Neural cell (in vitro differentiated cells): ENCODE data around the gene NDUFA8. TPM values are rescaled to one million over a fixed set of nuclear protein-coding genes. Genes with fewer than 3 reads are reported as not detected.

ENCODE experiments used
- H2AFZ ChIP-seq: fragments of 200-600, 300-800 bp; sonication (generic), shearing (Covaris generic); 2 replicates; pipeline ENCODE4 v1.6.0; 2014; ENCODE audit warnings: low read depth, mild to moderate bottlenecking, antibody characterized with exemption, low read length, moderate library complexity
- H3F3A ChIP-seq: fragments of 200-600 bp; shearing (Covaris generic); 2 replicates; pipeline ENCODE4 v1.6.1; 2016; ENCODE audit warnings: mild to moderate bottlenecking, moderate library complexity, mixed read lengths, antibody characterized with exemption, low read length; ENCODE audit not compliant: insufficient read depth, poor library complexity, severe bottlenecking
- H3K27ac ChIP-seq: fragments of 200-600, 300-800 bp; sonication (generic), shearing (Covaris generic); 2 replicates; pipeline ENCODE4 v1.5.1; 2014; ENCODE audit warnings: mild to moderate bottlenecking, low read length, moderate library complexity
- H3K27me3 ChIP-seq: fragments of 300-800, 200-600 bp; sonication (generic), shearing (Covaris generic); 2 replicates; pipeline ENCODE4 v1.6.0; 2014; ENCODE audit warnings: mild to moderate bottlenecking, low read depth, low read length, moderate library complexity; ENCODE audit not compliant: insufficient read depth
- H3K36me3 ChIP-seq: fragments of 300-800, 200-600 bp; sonication (generic), shearing (Covaris generic); 2 replicates; pipeline ENCODE4 v1.5.1; 2014; ENCODE audit warnings: mild to moderate bottlenecking, antibody characterized with exemption, low read length, moderate library complexity; ENCODE audit not compliant: insufficient read depth
- H3K4me2 ChIP-seq: fragments of 300-800, 200-600 bp; sonication (generic), shearing (Covaris generic); 2 replicates; pipeline ENCODE4 v1.6.0; 2014; ENCODE audit warnings: mild to moderate bottlenecking, low read length
- H3K4me3 ChIP-seq: fragments of 300-800, 200-600 bp; sonication (generic), shearing (Covaris generic); 2 replicates; pipeline ENCODE4 v1.5.1; 2014; ENCODE audit warnings: mild to moderate bottlenecking, low read length, moderate library complexity
- H3K79me2 ChIP-seq: fragments of 200-600 bp; shearing (Covaris generic); replicated peaks from 2 replicates; pipeline ENCODE4 v1.6.0; 2014; ENCODE audit warnings: mild to moderate bottlenecking, low read length, moderate library complexity; ENCODE audit not compliant: insufficient read depth
- H3K9ac ChIP-seq: fragments of 300-800, 200-600 bp; sonication (generic), shearing (Covaris generic); 2 replicates; pipeline ENCODE4 v1.6.1; 2016; ENCODE audit warnings: mild to moderate bottlenecking, low read length, mixed read lengths
- H3K9me2 ChIP-seq: fragments of 200-600 bp; shearing (Covaris generic); 2 replicates; pipeline ENCODE4 v1.6.1; 2016; ENCODE audit warnings: mild to moderate bottlenecking, low read length, mixed read lengths; ENCODE audit not compliant: insufficient read depth
- H3K9me3 ChIP-seq: fragments of 200-600, 300-800 bp; sonication (generic), shearing (Covaris generic); 2 replicates; pipeline ENCODE4 v1.6.1; 2016; ENCODE audit warnings: mild to moderate bottlenecking, mixed run types, low read length, moderate library complexity, mixed read lengths
- H4K20me1 ChIP-seq: fragments of 200-600 bp; shearing (Covaris generic); 2 replicates; pipeline ENCODE4 v1.6.1; 2016; ENCODE audit warnings: mild to moderate bottlenecking, mixed run types; ENCODE audit not compliant: insufficient read depth
- CTCF ChIP-seq: fragments of 450-650 bp; IDR thresholded peaks from 2 replicates; pipeline ENCODE4 v1.5.1; 2014; ENCODE audit warnings: antibody characterized with exemption, mild to moderate bottlenecking, moderate library complexity; ENCODE audit not compliant: poor library complexity, severe bottlenecking
- EP300 ChIP-seq: fragments of 450-650 bp; conservative IDR thresholded peaks from 2 replicates; pipeline ENCODE4 v1.6.1; 2014; ENCODE audit warnings: antibody characterized with exemption, mild to moderate bottlenecking, moderate library complexity; ENCODE audit not compliant: poor library complexity, severe bottlenecking
- EZH2 ChIP-seq: fragments of 200-600, 300-800 bp; shearing (Covaris generic), sonication (generic); IDR thresholded peaks from 2 replicates; pipeline ENCODE4 v1.6.1; 2014; ENCODE audit warnings: antibody characterized with exemption, low read length, borderline replicate concordance, mild to moderate bottlenecking; ENCODE audit not compliant: insufficient read depth, poor library complexity, severe bottlenecking
- MXI1 ChIP-seq: fragments of 450-650 bp; conservative IDR thresholded peaks from 2 replicates; pipeline ENCODE4 v1.6.1; 2014; ENCODE audit warnings: antibody characterized with exemption, mild to moderate bottlenecking; ENCODE audit not compliant: poor library complexity, severe bottlenecking
- POLR2AphosphoS5 ChIP-seq: IDR thresholded peaks from 2 replicates; pipeline ENCODE4 v1.6.1; 2012
- RAD21 ChIP-seq: fragments of 450-650 bp; conservative IDR thresholded peaks from 2 replicates; pipeline ENCODE4 v1.6.1; 2014; ENCODE audit warnings: antibody characterized with exemption, mild to moderate bottlenecking, moderate library complexity
- REST ChIP-seq: IDR thresholded peaks from 2 replicates; pipeline ENCODE4 v1.6.1; 2012; ENCODE audit warnings: borderline replicate concordance
- SMC3 ChIP-seq: fragments of 450-650 bp; conservative IDR thresholded peaks from 2 replicates; pipeline ENCODE4 v1.6.1; 2014; ENCODE audit warnings: antibody characterized with exemption, mild to moderate bottlenecking, moderate library complexity; ENCODE audit not compliant: poor library complexity
- TAF1 ChIP-seq: IDR thresholded peaks from 2 replicates; pipeline ENCODE4 v1.6.1; 2012; ENCODE audit warnings: low read depth
- polyA plus RNA-seq: library from polyadenylated mRNA; depleted of rRNA; stranded (reverse); fragments of >200 nt; gene quantifications from 2 replicates; pipeline ENCODE4 v1.2.3, GENCODE V29; 2014

Gene NDUFA8
- polyA plus RNA-seq, 1 donor from 2014 or later, result 65.0 TPM

GRCh38 chr9:122206118-122207046 lies 46.8 kb upstream of the NDUFA8 start:
- Histone ChIP-seq H3K4me3 (no peak overlapping the region), H3K9me2 (no peaks in the 10 kb centered on the region), H2AFZ (no peak overlapping the region), H3K4me2 (no peak overlapping the region), H3F3A (no peaks in the 10 kb centered on the region), H3K79me2 (no peaks in the 10 kb centered on the region), H4K20me1 (no peaks in the 10 kb centered on the region), H3K9me3 (no peaks in the 10 kb centered on the region), H3K9ac (no peak overlapping the region), H3K27ac (no peak overlapping the region), H3K36me3 (no peaks in the 10 kb centered on the region), H3K27me3 (peaks cover 19% of the 10 kb centered on the region)
- TF ChIP-seq EP300 (no peak), RAD21 (no peak)

GRCh38 chr9:122205176-122205575 lies 45.6 kb upstream of the NDUFA8 start:
- H2AFZ ChIP-seq, result no peak overlapping the region
- H3K27ac ChIP-seq, result no peak overlapping the region
- no peaks in the 10 kb centered on the region for H3K9me3 ChIP-seq
- no peak overlapping the region for H3K4me3 ChIP-seq
- no peak for TF ChIP-seq EP300
- TF ChIP-seq MXI1, result no peak
- peaks cover 8% of the 10 kb centered on the region for H3K27me3 ChIP-seq
- H3K79me2 ChIP-seq, result no peaks in the 10 kb centered on the region
- H3F3A ChIP-seq, result no peaks in the 10 kb centered on the region
- no peaks in the 10 kb centered on the region for H4K20me1 ChIP-seq
- H3K9ac ChIP-seq, result no peak overlapping the region
- H3K36me3 ChIP-seq, result no peaks in the 10 kb centered on the region
- H3K4me2 ChIP-seq, result no peak overlapping the region
- no peaks in the 10 kb centered on the region for H3K9me2 ChIP-seq

- Histone ChIP-seq H3K27me3 (peaks cover 8% of the 10 kb centered on the region), H4K20me1 (no peaks in the 10 kb centered on the region), H3K9me3 (no peaks in the 10 kb centered on the region), H3F3A (no peaks in the 10 kb centered on the region), H2AFZ (no peak overlapping the region), H3K36me3 (no peaks in the 10 kb centered on the region), H3K9ac (no peak overlapping the region), H3K4me2 (no peak overlapping the region), H3K4me3 (no peak overlapping the region), H3K79me2 (no peaks in the 10 kb centered on the region), H3K9me2 (no peaks in the 10 kb centered on the region), H3K27ac (no peak overlapping the region)
- TF ChIP-seq REST (no peak), EZH2 (no peak), MXI1 (no peak), TAF1 (no peak), CTCF (no peak), RAD21 (no peak), EP300 (no peak), SMC3 (no peak), POLR2AphosphoS5 (no peak)
These were observed 44.9 kb upstream of the NDUFA8 start for GRCh38 chr9:122204491-122204890.
